ENCODE data around the gene ARHGAP24.

- TF ChIP-seq CTCF (IDR thresholded peaks at IDR 0.05) (no peak), POLR2AphosphoS5 (IDR thresholded peaks at IDR 0.05) (no peak)
Observed at GRCh38 chr4:85642356-85643100, 167.6 kb downstream of the ARHGAP24 start.
